Body of pancreas (tissue), 4 donors: ENCODE measurements around the gene RB1.

Experiments
- POLR2A ChIP-seq, 3 donors: fragments of 450-650 bp; IDR thresholded peaks; one replicate each; pipeline ENCODE4 v1.6.1; 2016; ENCODE audit warnings: antibody characterized with exemption in 3 of 3, mild to moderate bottlenecking in 2 of 3
- TF ChIP-seq, protein P1 (sequence below), 7 experiments: fragments of 450-650 bp in 4 of 7; fragments of 200-600 bp in 3 of 7; sonication (generic) in 3 of 7; IDR thresholded peaks; one replicate each; pipeline ENCODE4 v1.5.1; 2016 to 2019; ENCODE audit warnings: antibody characterized with exemption in 7 of 7

DNA sequence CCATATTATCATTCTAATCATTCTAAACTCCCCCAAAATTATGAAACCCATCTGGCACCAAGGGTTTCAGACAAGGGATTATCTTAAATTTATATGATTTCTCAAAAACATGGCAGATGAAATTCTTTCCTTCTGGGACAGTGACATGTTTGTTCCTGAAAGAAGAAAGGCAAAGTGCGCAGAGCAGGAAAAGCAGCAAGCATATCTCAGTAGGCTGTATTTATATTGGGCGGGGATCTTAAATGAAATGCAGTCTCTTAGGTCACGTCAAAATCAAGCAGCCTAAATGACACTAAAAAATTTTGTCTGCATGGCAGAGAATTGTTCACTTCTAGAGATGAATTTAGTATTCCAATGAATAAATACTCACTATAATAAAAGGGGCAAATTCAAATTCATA is 180.0 kb downstream of the RB1 start:
- TF ChIP-seq, protein P1, sequence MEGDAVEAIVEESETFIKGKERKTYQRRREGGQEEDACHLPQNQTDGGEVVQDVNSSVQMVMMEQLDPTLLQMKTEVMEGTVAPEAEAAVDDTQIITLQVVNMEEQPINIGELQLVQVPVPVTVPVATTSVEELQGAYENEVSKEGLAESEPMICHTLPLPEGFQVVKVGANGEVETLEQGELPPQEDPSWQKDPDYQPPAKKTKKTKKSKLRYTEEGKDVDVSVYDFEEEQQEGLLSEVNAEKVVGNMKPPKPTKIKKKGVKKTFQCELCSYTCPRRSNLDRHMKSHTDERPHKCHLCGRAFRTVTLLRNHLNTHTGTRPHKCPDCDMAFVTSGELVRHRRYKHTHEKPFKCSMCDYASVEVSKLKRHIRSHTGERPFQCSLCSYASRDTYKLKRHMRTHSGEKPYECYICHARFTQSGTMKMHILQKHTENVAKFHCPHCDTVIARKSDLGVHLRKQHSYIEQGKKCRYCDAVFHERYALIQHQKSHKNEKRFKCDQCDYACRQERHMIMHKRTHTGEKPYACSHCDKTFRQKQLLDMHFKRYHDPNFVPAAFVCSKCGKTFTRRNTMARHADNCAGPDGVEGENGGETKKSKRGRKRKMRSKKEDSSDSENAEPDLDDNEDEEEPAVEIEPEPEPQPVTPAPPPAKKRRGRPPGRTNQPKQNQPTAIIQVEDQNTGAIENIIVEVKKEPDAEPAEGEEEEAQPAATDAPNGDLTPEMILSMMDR (IDR thresholded peaks at IDR 0.05) = no peak
- TF ChIP-seq POLR2A (IDR thresholded peaks at IDR 0.05) = no peak
